ENCODE results near the gene FDXR.

DNA sequence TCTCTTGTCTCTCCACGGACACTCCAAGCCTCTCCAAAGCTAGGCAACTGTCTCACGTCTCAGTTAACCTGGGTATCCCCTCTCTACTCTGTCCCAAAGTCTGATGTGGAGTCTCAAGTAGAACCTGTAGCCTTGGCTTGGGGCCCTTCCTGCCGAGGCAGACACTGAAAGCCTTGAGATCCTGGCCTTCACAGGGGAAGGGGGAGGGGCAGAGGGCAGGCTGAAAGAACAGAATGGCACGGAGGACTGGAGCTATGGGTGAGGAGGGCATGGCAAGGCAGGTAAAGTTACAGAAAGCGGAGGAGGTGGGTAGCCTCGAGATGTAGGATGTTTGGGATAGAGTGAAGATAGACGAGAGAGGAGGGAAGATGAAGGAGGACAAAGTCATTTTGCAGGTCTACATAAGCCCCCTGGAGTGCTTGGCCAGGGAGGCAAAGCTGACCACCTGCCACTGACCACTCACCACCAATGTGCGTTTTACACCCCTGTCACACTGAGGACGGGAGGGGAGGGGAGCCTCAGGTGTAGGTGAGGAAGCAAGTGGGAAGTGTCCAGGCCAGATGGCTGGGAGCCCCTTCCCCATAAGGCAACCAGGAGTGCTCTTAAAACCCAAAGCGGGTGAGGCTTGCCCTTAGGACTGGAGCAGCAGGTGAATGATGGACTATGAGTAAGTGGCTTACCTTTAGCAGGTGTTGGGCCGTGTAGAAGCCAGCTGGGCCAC is 1.3 kb downstream of the FDXR start:
- TF ChIP-seq POLR2A (IDR thresholded peaks at IDR 0.05; ENCODE audit: extremely low read depth, insufficient read length): no peak
- TF ChIP-seq CTCF (IDR thresholded peaks at IDR 0.05; ENCODE audit: low read depth, low read length): no peak
- TF ChIP-seq MAX (IDR thresholded peaks at IDR 0.05; ENCODE audit: low read depth, low read length): no peak

Data from NB4 (cell line).